ENCODE measurements around the gene ZNF804A.

DNA sequence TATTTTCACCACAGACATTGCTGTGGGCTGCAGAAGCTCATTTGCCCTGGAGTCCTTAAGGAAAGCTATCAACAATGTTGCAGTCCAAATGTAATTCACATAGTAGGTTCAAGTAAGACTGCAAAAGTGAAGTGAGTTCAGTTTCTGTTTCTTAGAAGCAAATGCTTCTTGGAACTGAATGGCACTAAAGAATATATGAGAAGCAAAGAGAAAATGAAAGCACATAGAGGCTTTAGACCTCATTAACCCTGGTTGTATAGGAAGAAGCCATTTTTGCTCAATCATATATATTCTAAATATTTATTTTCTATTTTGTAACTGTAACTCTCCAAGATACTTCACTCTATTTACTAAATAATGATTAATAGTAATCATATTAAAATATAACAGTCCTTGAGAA, 292.0 kb downstream of the ZNF804A start:
- TF ChIP-seq BACH2 (CRISPR knock-in tag; IDR thresholded peaks at IDR 0.05; ENCODE audit: borderline replicate concordance) = no peak
- TF ChIP-seq, protein P1, sequence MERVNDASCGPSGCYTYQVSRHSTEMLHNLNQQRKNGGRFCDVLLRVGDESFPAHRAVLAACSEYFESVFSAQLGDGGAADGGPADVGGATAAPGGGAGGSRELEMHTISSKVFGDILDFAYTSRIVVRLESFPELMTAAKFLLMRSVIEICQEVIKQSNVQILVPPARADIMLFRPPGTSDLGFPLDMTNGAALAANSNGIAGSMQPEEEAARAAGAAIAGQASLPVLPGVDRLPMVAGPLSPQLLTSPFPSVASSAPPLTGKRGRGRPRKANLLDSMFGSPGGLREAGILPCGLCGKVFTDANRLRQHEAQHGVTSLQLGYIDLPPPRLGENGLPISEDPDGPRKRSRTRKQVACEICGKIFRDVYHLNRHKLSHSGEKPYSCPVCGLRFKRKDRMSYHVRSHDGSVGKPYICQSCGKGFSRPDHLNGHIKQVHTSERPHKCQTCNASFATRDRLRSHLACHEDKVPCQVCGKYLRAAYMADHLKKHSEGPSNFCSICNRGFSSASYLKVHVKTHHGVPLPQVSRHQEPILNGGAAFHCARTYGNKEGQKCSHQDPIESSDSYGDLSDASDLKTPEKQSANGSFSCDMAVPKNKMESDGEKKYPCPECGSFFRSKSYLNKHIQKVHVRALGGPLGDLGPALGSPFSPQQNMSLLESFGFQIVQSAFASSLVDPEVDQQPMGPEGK (CRISPR knock-in tag; IDR thresholded peaks at IDR 0.05; ENCODE audit: borderline replicate concordance) = no peak
- TF ChIP-seq ARNTL (CRISPR knock-in tag; IDR thresholded peaks at IDR 0.05; ENCODE audit: borderline replicate concordance, low read depth) = no peak
- TF ChIP-seq ZNF565 (CRISPR knock-in tag; conservative IDR thresholded peaks at IDR 0.05; ENCODE audit: low read depth) = no peak
- no peak for TF ChIP-seq TOX (CRISPR knock-in tag; IDR thresholded peaks at IDR 0.05; ENCODE audit: borderline replicate concordance)
- no peak for TF ChIP-seq ZFP3 (CRISPR knock-in tag; IDR thresholded peaks at IDR 0.05)
- TF ChIP-seq OSR1 (CRISPR knock-in tag; IDR thresholded peaks at IDR 0.05) = no peak
- no peak for TF ChIP-seq ZNF8 (CRISPR knock-in tag; IDR thresholded peaks at IDR 0.05)
- TF ChIP-seq CREB5 (CRISPR knock-in tag; IDR thresholded peaks at IDR 0.05; ENCODE audit: low read depth) = no peak
- TF ChIP-seq ESRRG (CRISPR knock-in tag; IDR thresholded peaks at IDR 0.05) = no peak

Measured in SK-N-SH treated with all-trans-retinoic acid at 6 μM for 48 hours (cell line).